HepG2 (cell line): ENCODE data around the gene BRD3. TPM values are rescaled to one million over a fixed set of nuclear protein-coding genes. Genes with fewer than 3 reads are reported as not detected.

ENCODE experiments used
- ATAC-seq: fragments of 200-7000 bp; cut with Tn5 transposase; 3 replicates; pipeline ENCODE4 v1.9.1; 2020; ENCODE audit warnings: mild to moderate bottlenecking, moderate library complexity
- BruUV-seq: library from RNA; stranded (reverse); fragments of 400-500 nt; replicated peaks from 2 replicates; lab custom pipeline; 2021; lab: Mats Ljungman, UMichigan
- CTCF ChIA-PET: fragments of 300-600 bp; formaldehyde crosslinking; extraction: SDS; loops from one replicate; lab custom pipeline; 2021; ENCODE audit warnings: low total read pairs, inconsistent platforms, low intra/inter-chr PET ratio; lab: Yijun Ruan, JAX
- POLR2A ChIA-PET: fragments of 350-600 bp; sonication (Branson Sonifier 250); formaldehyde crosslinking; loops from one replicate; lab custom pipeline; 2020; ENCODE audit warnings: antibody characterized with exemption, inconsistent platforms; lab: Yijun Ruan, JAX
- DNase-seq: peaks from one replicate; pipeline ENCODE4 v3.0.0-alpha.2; 2015; ENCODE audit warnings: low spot score
- FAIRE-seq: peaks from 3 replicates; lab custom pipeline; 2011; peaks lifted over from hg19 to GRCh38; lab: Jason Lieb, UNC
- H2AFZ ChIP-seq: one replicate; pipeline ENCODE4 v1.6.1; 2011; ENCODE audit warnings: low read length, inconsistent platforms
- H3K27ac ChIP-seq: fragments of 300-600 bp; 3 replicates; pipeline ENCODE4 v1.8.0; 2011; ENCODE audit warnings: mixed run types, mild to moderate bottlenecking, mixed read lengths, low read length, inconsistent platforms; ENCODE audit not compliant: insufficient read depth; ENCODE audit errors: extremely low read length
- H3K27me3 ChIP-seq, 2 experiments: fragments of 200-600 bp in 1 of 2; 2 replicates in 1 of 2; 3 replicates in 1 of 2; pipeline versions ENCODE4 v1.6.0 to v1.8.0; 2011; ENCODE audit warnings: low read length in 2 of 2, mild to moderate bottlenecking in 2 of 2, moderate library complexity in 2 of 2, inconsistent platforms in 1 of 2; ENCODE audit not compliant: insufficient read depth in 2 of 2, control insufficient read depth in 1 of 2
- H3K36me3 ChIP-seq, 2 experiments: fragments of 200-600 bp in 1 of 2; replicated peaks in 1 of 2; 2 replicates in 1 of 2; 3 replicates in 1 of 2; pipeline versions ENCODE4 v1.5.1 to v1.8.0; 2011; ENCODE audit warnings: low read length in 2 of 2, inconsistent platforms in 1 of 2; ENCODE audit not compliant: insufficient read depth in 2 of 2, control insufficient read depth in 1 of 2
- H3K4me1 ChIP-seq: 2 replicates; pipeline ENCODE4 v1.5.1; 2012; ENCODE audit warnings: low read length, inconsistent platforms; ENCODE audit not compliant: insufficient read depth
- H3K4me2 ChIP-seq: 2 replicates; pipeline ENCODE4 v1.6.0; 2011; ENCODE audit warnings: low read depth, low read length, inconsistent platforms
- H3K4me3 ChIP-seq, 3 experiments: fragments of 200-600 bp in 1 of 3; sonication (generic), shearing (Covaris generic) in 1 of 3; replicated peaks in 1 of 3; 2 replicates each; pipeline ENCODE4 v1.5.1; 2011 to 2016; ENCODE audit warnings: low read length in 3 of 3, inconsistent platforms in 2 of 3, low read depth in 2 of 3, mild to moderate bottlenecking in 2 of 3, control low read depth in 1 of 3, mixed read lengths in 1 of 3; ENCODE audit not compliant: insufficient read depth in 1 of 3
- H3K79me2 ChIP-seq: one replicate; pipeline ENCODE4 v1.6.1; 2011; ENCODE audit warnings: low read length, inconsistent platforms; ENCODE audit not compliant: insufficient read depth
- H3K9ac ChIP-seq: 2 replicates; pipeline ENCODE4 v1.6.0; 2011; ENCODE audit warnings: mild to moderate bottlenecking, low read depth, low read length, inconsistent platforms; ENCODE audit not compliant: insufficient read depth
- H3K9me3 ChIP-seq: 2 replicates; pipeline ENCODE4 v1.5.1; 2012; ENCODE audit warnings: mild to moderate bottlenecking, low read length
- H4K20me1 ChIP-seq: 2 replicates; pipeline ENCODE4 v1.6.0; 2011; ENCODE audit warnings: inconsistent platforms, mild to moderate bottlenecking, low read length, moderate library complexity; ENCODE audit not compliant: insufficient read depth
- AGO2 ChIP-seq: fragments of 200-400 bp; formaldehyde crosslinking; optimal IDR thresholded peaks from 2 replicates; pipeline ENCODE3; 2017; ENCODE audit warnings: mild to moderate bottlenecking, low read depth, low read length, moderate library complexity
- CHD4 ChIP-seq: fragments of 200-600 bp; sonication (generic); IDR thresholded peaks from 2 replicates; pipeline ENCODE4 v1.7.0; 2017; ENCODE audit warnings: mild to moderate bottlenecking, low read length, borderline replicate concordance
- FOXM1 ChIP-seq: sonication (generic); formaldehyde crosslinking; IDR thresholded peaks from 2 replicates; pipeline ENCODE4 v1.5.0; 2020; ENCODE audit warnings: missing genetic modification reagents
- HNRNPH1 ChIP-seq: fragments of 200-400 bp; formaldehyde crosslinking; optimal IDR thresholded peaks from 2 replicates; pipeline ENCODE3; 2017; ENCODE audit warnings: mild to moderate bottlenecking, low read depth, low read length
- HNRNPLL ChIP-seq: fragments of 200-400 bp; formaldehyde crosslinking; IDR thresholded peaks from 2 replicates; pipeline ENCODE4 v1.6.1; 2017; ENCODE audit warnings: mild to moderate bottlenecking, low read depth, low read length; ENCODE audit not compliant: poor library complexity, severe bottlenecking
- HOXD1 ChIP-seq: sonication (generic); formaldehyde crosslinking; IDR thresholded peaks from 2 replicates; pipeline ENCODE4 v1.5.0; 2020; ENCODE audit warnings: missing genetic modification reagents
- NR2F1 ChIP-seq, 2 experiments: fragments of 450-650 bp in 1 of 2; formaldehyde crosslinking in 1 of 2; IDR thresholded peaks; 2 replicates each; pipeline versions ENCODE4 v1.5.0 to v1.6.1; 2016 to 2020; ENCODE audit warnings: mild to moderate bottlenecking in 1 of 2, missing compliant biosample characterization in 1 of 2, missing genetic modification reagents in 1 of 2, moderate library complexity in 1 of 2
- TCF7 ChIP-seq: sonication (generic); IDR thresholded peaks from 2 replicates; pipeline ENCODE4 v1.6.1; 2016; ENCODE audit warnings: antibody characterized with exemption, low read depth
- TRIM24 ChIP-seq: sonication (generic); formaldehyde crosslinking; IDR thresholded peaks from 2 replicates; pipeline ENCODE4 v1.8.0; 2022; ENCODE audit warnings: mild to moderate bottlenecking, missing genetic modification reagents
- YEATS2 ChIP-seq: sonication (generic); formaldehyde crosslinking; IDR thresholded peaks from 2 replicates; pipeline ENCODE4 v1.4.0; 2020; ENCODE audit warnings: missing genetic modification reagents, borderline replicate concordance
- ZNF557 ChIP-seq: sonication (generic); formaldehyde crosslinking; IDR thresholded peaks from 2 replicates; pipeline ENCODE4 v1.4.0; 2020; ENCODE audit warnings: missing genetic modification reagents
- WGBS: methylation state at CpG from one replicate; pipeline ENCODE4 v1.1.6; 2017; ENCODE audit warnings: low lambda C conversion rate; 5-methylcytosine and 5-hydroxymethylcytosine counted together
- in situ Hi-C: cut with HindIII; loops from 2 replicates; pipeline ENCODE4 v1.10.0; 2017; ENCODE audit warnings: low pct_unique_long_range_greater_than_20kb; ENCODE audit not compliant: extremely low pct_ligation_motif_present
- intact Hi-C: fragments of 100-400 bp; cut with micrococcal nuclease; formaldehyde crosslinking; loops from one replicate; pipeline ENCODE4 v1.10.0; 2022; ENCODE audit not compliant: unreplicated experiment
- polyA plus RNA-seq, 8 experiments: library from polyadenylated mRNA; depleted of rRNA in 3 of 8; stranded (reverse) in 7 of 8; unstranded in 1 of 8; fragments of >200 nt; fragmentation: Illumina TruSeq in 4 of 8; extraction: Trizol in 4 of 8; gene quantifications; 2 replicates each; pipeline versions ENCODE4 v1.2.1 to v1.2.3, GENCODE V29; 2011 to 2016; ENCODE audit warnings: low read depth in 4 of 8, missing spikeins in 1 of 8, mixed read lengths in 1 of 8; ENCODE audit not compliant: insufficient read depth in 1 of 8
- total RNA-seq, 5 experiments: library from RNA; depleted of rRNA; stranded (reverse); fragments of >200 nt; fragmentation: Illumina TruSeq; extraction: Trizol; gene quantifications; 2 replicates each; pipeline ENCODE4 v1.2.3, GENCODE V29; 2016; ENCODE audit warnings: low read depth in 1 of 5
- TF ChIP-seq, protein P1 (sequence below): sonication (generic); formaldehyde crosslinking; IDR thresholded peaks from 2 replicates; pipeline ENCODE4 v1.8.1; 2023; ENCODE audit warnings: mild to moderate bottlenecking, moderate library complexity, missing genetic modification reagents
- TF ChIP-seq, protein P2 (sequence below): sonication (generic); formaldehyde crosslinking; IDR thresholded peaks from 2 replicates; pipeline ENCODE4 v1.4.0; 2020; ENCODE audit warnings: mild to moderate bottlenecking, missing genetic modification reagents

BRD3 gene
- total and polyA plus RNA-seq, 2 of the 13 experiments (the other 11 are each of a cell fraction or from before 2014, with no cell fraction given), result 5.9 to 12.9 TPM

DNA sequence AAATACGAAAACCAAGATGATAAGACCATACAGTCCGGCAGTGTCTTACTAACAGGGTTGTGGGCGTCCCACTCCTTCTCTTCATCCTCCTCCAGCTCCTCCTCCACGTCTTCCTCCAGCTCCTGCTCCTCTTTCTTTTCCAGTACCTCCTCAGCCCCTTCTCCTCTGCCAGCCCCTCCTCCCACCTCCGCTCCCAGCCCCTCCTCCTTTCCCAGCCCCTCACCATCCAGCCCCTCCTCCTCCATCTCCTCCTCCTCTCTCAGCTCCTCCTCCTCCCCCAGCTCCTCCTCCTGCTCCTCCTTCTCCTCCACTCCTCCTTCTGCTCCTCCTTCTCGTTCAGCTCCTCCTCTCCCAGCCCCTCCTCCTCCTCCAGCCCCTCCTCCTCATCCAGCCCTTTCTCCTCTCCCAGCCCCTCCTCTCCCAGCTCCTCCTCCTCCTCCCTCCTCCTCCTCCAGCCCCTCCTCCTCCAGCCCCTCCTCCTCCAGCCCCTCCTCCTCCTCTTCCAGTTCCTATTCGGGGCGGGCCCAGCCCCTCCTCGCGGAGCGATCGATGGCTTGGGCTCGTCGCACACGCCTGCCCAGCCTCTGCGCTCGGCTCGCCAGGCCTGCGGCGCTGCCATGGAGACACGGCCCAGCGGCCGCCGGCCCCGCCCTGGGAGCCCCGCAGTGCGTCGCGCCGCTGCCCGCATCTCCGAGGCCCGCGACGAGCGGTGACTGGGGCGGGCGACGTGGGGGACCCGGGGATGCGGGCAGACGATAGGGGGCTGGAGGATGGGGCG, 42.8 kb downstream of the BRD3 start, which contains the start of gene BRD3OS (continued):
- TF ChIP-seq, protein P1, sequence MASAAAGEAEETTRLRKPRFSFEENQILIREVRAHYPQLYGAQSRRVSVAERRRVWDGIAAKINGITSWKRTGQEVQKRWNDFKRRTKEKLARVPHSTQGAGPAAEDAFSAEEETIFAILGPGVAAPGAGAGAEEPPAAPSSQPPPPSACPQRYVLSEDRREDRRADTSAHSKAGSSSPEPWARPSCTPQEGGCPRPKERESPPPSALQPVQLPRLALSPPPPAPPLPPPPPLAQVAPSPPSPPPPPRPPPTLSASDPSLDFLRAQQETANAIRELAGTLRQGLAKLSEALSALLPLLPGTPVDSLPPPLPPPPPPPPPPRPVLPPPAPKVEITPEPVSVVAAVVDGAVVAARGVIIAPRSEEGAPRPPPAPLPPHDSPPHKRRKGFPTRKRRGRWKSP (CRISPR knock-in tag), result no peak
- TF ChIP-seq TRIM24 (CRISPR knock-in tag), result no peak
- TF ChIP-seq ZNF557, result no peak
- TF ChIP-seq HNRNPH1, result no peak
- no peak for TF ChIP-seq CHD4
- TF ChIP-seq HOXD1 (CRISPR knock-in tag), result no peak

DNA sequence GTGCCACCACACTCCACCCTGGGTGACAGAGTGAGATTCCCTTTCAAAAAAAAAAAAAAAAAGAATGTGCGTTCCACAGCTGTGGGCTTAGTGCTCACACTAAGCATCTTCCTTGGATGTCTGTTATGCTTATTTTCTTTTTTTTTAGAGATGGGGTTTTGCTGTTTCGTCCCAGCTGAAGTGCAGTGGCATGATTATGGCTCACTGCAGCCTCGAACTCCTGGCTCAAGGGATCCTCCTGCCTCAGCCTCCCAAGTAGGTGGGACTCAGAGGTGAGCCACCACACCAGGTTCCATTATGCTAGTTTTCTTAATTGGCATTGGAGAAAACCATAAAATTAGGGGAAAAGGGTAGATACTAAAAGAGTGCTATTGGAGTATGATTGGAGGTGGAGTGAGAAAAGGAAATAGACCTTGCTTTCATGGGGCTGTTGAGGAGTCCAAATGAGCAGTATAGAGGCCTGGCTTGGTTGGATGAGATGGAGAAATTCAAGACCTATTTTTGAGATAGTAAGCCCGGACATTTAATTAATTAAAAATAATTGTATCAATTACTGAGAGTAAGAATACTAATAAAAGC, 43.5 kb downstream of the BRD3 start:
- Histone ChIP-seq H3K36me3 (no peaks in the 10 kb centered on the region; a peak in 1 of 5 replicates), H2AFZ (no peak overlapping the region), H3K4me1 (peaks cover 26% of the 10 kb centered on the region), H3K4me3 (no peak overlapping the region), H3K4me2 (peak overlapping the region; percentile 61; the same call in 1 of the 2 replicates), H4K20me1 (no peaks in the 10 kb centered on the region), H3K9ac (no peak overlapping the region), H3K27ac (no peak overlapping the region), H3K79me2 (no peaks in the 10 kb centered on the region), H3K27me3 (no peaks in the 10 kb centered on the region), H3K9me3 (no peaks in the 10 kb centered on the region)
- no peak for FAIRE-seq
- in situ Hi-C loops (no loop called here), intact Hi-C loops (no loop called here)
- ChIA-PET CTCF (no interaction called here), POLR2A (interaction anchor here (0.5 to 1.3 kb wide), 9 partner anchors 31 to 654 kb away, joined by 3 to 5 read pairs (median 4); no protein-coding TSS in a partner anchor)
- no TSS peak for BruUV-seq
- DNase-seq, result no peak
- ATAC-seq, result no peak
- 48% methylated on average over 4 of the region's 4 CpGs for WGBS
- TF ChIP-seq YEATS2 (CRISPR knock-in tag) (no peak), NR2F1 (CRISPR knock-in tag; IDR thresholded peaks at IDR 0.05) (no peak), HNRNPH1 (no peak), FOXM1 (CRISPR knock-in tag) (no peak), HNRNPLL (no peak), AGO2 (no peak), TCF7 (no peak)
- TF ChIP-seq, protein P2, sequence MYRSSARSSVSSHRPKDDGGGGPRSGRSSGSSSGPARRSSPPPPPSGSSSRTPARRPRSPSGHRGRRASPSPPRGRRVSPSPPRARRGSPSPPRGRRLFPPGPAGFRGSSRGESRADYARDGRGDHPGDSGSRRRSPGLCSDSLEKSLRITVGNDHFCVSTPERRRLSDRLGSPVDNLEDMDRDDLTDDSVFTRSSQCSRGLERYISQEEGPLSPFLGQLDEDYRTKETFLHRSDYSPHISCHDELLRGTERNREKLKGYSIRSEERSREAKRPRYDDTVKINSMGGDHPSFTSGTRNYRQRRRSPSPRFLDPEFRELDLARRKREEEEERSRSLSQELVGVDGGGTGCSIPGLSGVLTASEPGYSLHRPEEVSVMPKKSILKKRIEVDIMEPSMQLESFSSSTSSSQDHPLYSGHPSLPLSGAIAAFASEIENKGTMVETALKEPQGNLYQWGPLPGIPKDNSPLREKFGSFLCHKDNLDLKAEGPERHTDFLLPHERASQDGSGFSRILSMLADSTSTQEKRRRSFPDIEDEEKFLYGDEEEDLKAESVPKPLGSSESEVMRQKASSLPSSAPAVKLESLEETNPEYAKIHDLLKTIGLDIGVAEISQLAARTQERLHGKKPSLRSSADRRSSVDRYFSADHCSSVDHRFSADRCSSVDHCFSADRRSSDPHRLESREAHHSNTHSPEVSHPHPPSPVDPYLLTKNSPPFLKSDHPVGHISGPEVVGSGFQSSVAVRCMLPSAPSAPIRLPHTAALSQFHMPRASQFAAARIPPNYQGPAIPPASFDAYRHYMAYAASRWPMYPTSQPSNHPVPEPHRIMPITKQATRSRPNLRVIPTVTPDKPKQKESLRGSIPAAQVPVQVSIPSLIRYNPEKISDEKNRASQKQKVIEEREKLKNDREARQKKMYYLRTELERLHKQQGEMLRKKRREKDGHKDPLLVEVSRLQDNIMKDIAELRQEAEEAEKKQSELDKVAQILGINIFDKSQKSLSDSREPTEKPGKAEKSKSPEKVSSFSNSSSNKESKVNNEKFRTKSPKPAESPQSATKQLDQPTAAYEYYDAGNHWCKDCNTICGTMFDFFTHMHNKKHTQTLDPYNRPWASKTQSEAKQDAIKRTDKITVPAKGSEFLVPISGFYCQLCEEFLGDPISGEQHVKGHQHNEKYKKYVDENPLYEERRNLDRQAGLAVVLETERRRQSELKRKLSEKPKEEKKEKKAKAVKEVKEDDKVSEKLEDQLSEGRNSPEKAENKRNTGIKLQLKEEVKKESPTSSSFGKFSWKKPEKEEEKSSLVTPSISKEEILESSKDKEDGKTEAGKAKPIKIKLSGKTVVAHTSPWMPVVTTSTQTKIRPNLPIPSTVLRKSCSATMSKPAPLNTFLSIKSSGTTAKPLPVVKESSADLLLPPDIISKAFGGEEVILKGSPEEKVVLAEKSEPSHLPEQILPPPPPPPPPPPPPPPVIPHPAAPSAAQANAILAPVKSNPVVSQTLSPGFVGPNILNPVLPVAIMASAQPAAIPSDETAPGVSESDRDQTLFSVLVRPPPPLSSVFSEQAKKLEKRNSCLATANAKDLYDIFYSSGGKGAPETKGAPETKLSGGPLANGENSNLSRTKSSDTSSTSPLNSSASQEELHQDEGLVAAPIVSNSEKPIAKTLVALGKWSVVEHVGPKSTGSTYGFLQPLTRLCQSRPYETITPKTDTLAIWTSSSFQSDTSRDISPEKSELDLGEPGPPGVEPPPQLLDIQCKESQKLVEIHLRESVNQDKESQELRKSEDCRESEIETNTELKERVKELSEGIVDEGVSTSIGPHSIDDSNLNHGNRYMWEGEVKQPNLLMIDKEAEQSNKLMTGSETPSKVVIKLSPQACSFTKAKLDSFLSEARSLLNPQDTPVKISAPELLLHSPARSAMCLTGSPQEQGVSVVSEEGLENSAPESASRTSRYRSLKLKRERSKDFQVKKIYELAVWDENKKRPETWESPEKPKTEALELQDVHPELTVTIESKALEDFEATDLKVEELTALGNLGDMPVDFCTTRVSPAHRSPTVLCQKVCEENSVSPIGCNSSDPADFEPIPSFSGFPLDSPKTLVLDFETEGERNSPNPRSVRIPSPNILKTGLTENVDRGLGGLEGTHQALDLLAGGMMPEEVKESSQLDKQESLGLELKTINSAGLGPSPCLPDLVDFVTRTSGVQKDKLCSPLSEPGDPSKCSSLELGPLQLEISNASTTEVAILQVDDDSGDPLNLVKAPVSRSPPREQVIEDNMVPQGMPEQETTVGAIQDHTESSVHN (CRISPR knock-in tag), result no peak
